HepG2 (cell line): ENCODE measurements around the gene TEX22. TPM values are rescaled to one million over a fixed set of nuclear protein-coding genes. Genes with fewer than 3 reads are reported as not detected.

Experiments
- ATAC-seq: fragments of 200-7000 bp; cut with Tn5 transposase; 3 replicates; pipeline ENCODE4 v1.9.1; 2020; ENCODE audit warnings: mild to moderate bottlenecking, moderate library complexity
- BruUV-seq: library from RNA; stranded (reverse); fragments of 400-500 nt; replicated peaks from 2 replicates; lab custom pipeline; 2021; lab: Mats Ljungman, UMichigan
- CTCF ChIA-PET: fragments of 300-600 bp; formaldehyde crosslinking; extraction: SDS; loops from one replicate; lab custom pipeline; 2021; ENCODE audit warnings: low total read pairs, inconsistent platforms, low intra/inter-chr PET ratio; lab: Yijun Ruan, JAX
- POLR2A ChIA-PET: fragments of 350-600 bp; sonication (Branson Sonifier 250); formaldehyde crosslinking; loops from one replicate; lab custom pipeline; 2020; ENCODE audit warnings: antibody characterized with exemption, inconsistent platforms; lab: Yijun Ruan, JAX
- DNase-seq: peaks from one replicate; pipeline ENCODE4 v3.0.0-alpha.2; 2015; ENCODE audit warnings: low spot score
- FAIRE-seq: peaks from 3 replicates; lab custom pipeline; 2011; peaks lifted over from hg19 to GRCh38; lab: Jason Lieb, UNC
- H2AFZ ChIP-seq: one replicate; pipeline ENCODE4 v1.6.1; 2011; ENCODE audit warnings: low read length, inconsistent platforms
- H3K27ac ChIP-seq: fragments of 300-600 bp; 3 replicates; pipeline ENCODE4 v1.8.0; 2011; ENCODE audit warnings: mixed run types, mild to moderate bottlenecking, mixed read lengths, low read length, inconsistent platforms; ENCODE audit not compliant: insufficient read depth; ENCODE audit errors: extremely low read length
- H3K27me3 ChIP-seq, 2 experiments: fragments of 200-600 bp in 1 of 2; 2 replicates in 1 of 2; 3 replicates in 1 of 2; pipeline versions ENCODE4 v1.6.0 to v1.8.0; 2011; ENCODE audit warnings: low read length in 2 of 2, mild to moderate bottlenecking in 2 of 2, moderate library complexity in 2 of 2, inconsistent platforms in 1 of 2; ENCODE audit not compliant: insufficient read depth in 2 of 2, control insufficient read depth in 1 of 2
- H3K36me3 ChIP-seq, 2 experiments: fragments of 200-600 bp in 1 of 2; replicated peaks in 1 of 2; 2 replicates in 1 of 2; 3 replicates in 1 of 2; pipeline versions ENCODE4 v1.5.1 to v1.8.0; 2011; ENCODE audit warnings: low read length in 2 of 2, inconsistent platforms in 1 of 2; ENCODE audit not compliant: insufficient read depth in 2 of 2, control insufficient read depth in 1 of 2
- H3K4me1 ChIP-seq: 2 replicates; pipeline ENCODE4 v1.5.1; 2012; ENCODE audit warnings: low read length, inconsistent platforms; ENCODE audit not compliant: insufficient read depth
- H3K4me2 ChIP-seq: 2 replicates; pipeline ENCODE4 v1.6.0; 2011; ENCODE audit warnings: low read depth, low read length, inconsistent platforms
- H3K4me3 ChIP-seq, 3 experiments: fragments of 200-600 bp in 1 of 3; sonication (generic), shearing (Covaris generic) in 1 of 3; replicated peaks in 1 of 3; 2 replicates each; pipeline ENCODE4 v1.5.1; 2011 to 2016; ENCODE audit warnings: low read length in 3 of 3, inconsistent platforms in 2 of 3, low read depth in 2 of 3, mild to moderate bottlenecking in 2 of 3, control low read depth in 1 of 3, mixed read lengths in 1 of 3; ENCODE audit not compliant: insufficient read depth in 1 of 3
- H3K79me2 ChIP-seq: one replicate; pipeline ENCODE4 v1.6.1; 2011; ENCODE audit warnings: low read length, inconsistent platforms; ENCODE audit not compliant: insufficient read depth
- H3K9ac ChIP-seq: 2 replicates; pipeline ENCODE4 v1.6.0; 2011; ENCODE audit warnings: mild to moderate bottlenecking, low read depth, low read length, inconsistent platforms; ENCODE audit not compliant: insufficient read depth
- H3K9me3 ChIP-seq: 2 replicates; pipeline ENCODE4 v1.5.1; 2012; ENCODE audit warnings: mild to moderate bottlenecking, low read length
- H4K20me1 ChIP-seq: 2 replicates; pipeline ENCODE4 v1.6.0; 2011; ENCODE audit warnings: inconsistent platforms, mild to moderate bottlenecking, low read length, moderate library complexity; ENCODE audit not compliant: insufficient read depth
- AGO2 ChIP-seq: fragments of 200-400 bp; formaldehyde crosslinking; optimal IDR thresholded peaks from 2 replicates; pipeline ENCODE3; 2017; ENCODE audit warnings: mild to moderate bottlenecking, low read depth, low read length, moderate library complexity
- AKAP8 ChIP-seq: sonication (generic); formaldehyde crosslinking; IDR thresholded peaks from 2 replicates; pipeline ENCODE4 v1.5.1; 2020; ENCODE audit warnings: mild to moderate bottlenecking, missing genetic modification reagents
- CBX2 ChIP-seq, 2 experiments: fragments of 200-600 bp in 1 of 2; sonication (generic); formaldehyde crosslinking in 1 of 2; IDR thresholded peaks; 2 replicates each; pipeline versions ENCODE4 v1.7.0 to v1.8.1; 2018 to 2022; ENCODE audit warnings: low read depth in 2 of 2, low read length in 1 of 2, mild to moderate bottlenecking in 1 of 2, missing genetic modification reagents in 1 of 2
- EP300 ChIP-seq, 3 experiments: sonication (generic) in 1 of 3; formaldehyde crosslinking in 1 of 3; IDR thresholded peaks; 2 replicates each; pipeline versions ENCODE4 v1.5.1 to v1.6.1; 2011 to 2020; ENCODE audit warnings: low read depth in 2 of 3, low read length in 2 of 3, borderline replicate concordance in 1 of 3, improper control_type of control experiment in 1 of 3, mild to moderate bottlenecking in 1 of 3, missing genetic modification reagents in 1 of 3, moderate library complexity in 1 of 3
- GMEB1 ChIP-seq: sonication (generic); formaldehyde crosslinking; IDR thresholded peaks from 2 replicates; pipeline ENCODE4 v1.5.1; 2020; ENCODE audit warnings: missing genetic modification reagents, mild to moderate bottlenecking, borderline replicate concordance
- HIC2 ChIP-seq: sonication (generic); formaldehyde crosslinking; IDR thresholded peaks from 2 replicates; pipeline ENCODE4 v1.9.0; 2022; ENCODE audit warnings: low read depth, missing genetic modification reagents
- NFATC3 ChIP-seq: sonication (generic); formaldehyde crosslinking; IDR thresholded peaks from 2 replicates; pipeline ENCODE4 v1.5.1; 2020; ENCODE audit warnings: mild to moderate bottlenecking, missing genetic modification reagents
- RBFOX2 ChIP-seq: fragments of 200-400 bp; formaldehyde crosslinking; IDR thresholded peaks from 2 replicates; pipeline ENCODE4 v1.6.1; 2017; ENCODE audit warnings: low read depth, mild to moderate bottlenecking, low read length
- SATB2 ChIP-seq: sonication (generic); formaldehyde crosslinking; IDR thresholded peaks from 2 replicates; pipeline ENCODE4 v1.5.0; 2020; ENCODE audit warnings: missing genetic modification reagents
- ZFX ChIP-seq: sonication (generic); formaldehyde crosslinking; IDR thresholded peaks from 2 replicates; pipeline ENCODE4 v1.4.0; 2020; ENCODE audit warnings: mild to moderate bottlenecking, low read depth, missing genetic modification reagents, moderate library complexity
- ZNF331 ChIP-seq: sonication (generic); formaldehyde crosslinking; IDR thresholded peaks from 2 replicates; pipeline ENCODE4 v1.4.0; 2020; ENCODE audit warnings: missing genetic modification reagents
- ZNF816 ChIP-seq: sonication (generic); formaldehyde crosslinking; IDR thresholded peaks from 2 replicates; pipeline ENCODE4 v1.8.0; 2022; ENCODE audit warnings: missing genetic modification reagents, mild to moderate bottlenecking, borderline replicate concordance
- ZSCAN5A ChIP-seq: sonication (generic); formaldehyde crosslinking; IDR thresholded peaks from 2 replicates; pipeline ENCODE4 v1.8.0; 2022; ENCODE audit warnings: mild to moderate bottlenecking, missing genetic modification reagents, borderline replicate concordance
- WGBS: methylation state at CpG from one replicate; pipeline ENCODE4 v1.1.6; 2017; ENCODE audit warnings: low lambda C conversion rate; 5-methylcytosine and 5-hydroxymethylcytosine counted together
- in situ Hi-C: cut with HindIII; loops from 2 replicates; pipeline ENCODE4 v1.10.0; 2017; ENCODE audit warnings: low pct_unique_long_range_greater_than_20kb; ENCODE audit not compliant: extremely low pct_ligation_motif_present
- intact Hi-C: fragments of 100-400 bp; cut with micrococcal nuclease; formaldehyde crosslinking; loops from one replicate; pipeline ENCODE4 v1.10.0; 2022; ENCODE audit not compliant: unreplicated experiment
- polyA plus RNA-seq, 8 experiments: library from polyadenylated mRNA; depleted of rRNA in 3 of 8; stranded (reverse) in 7 of 8; unstranded in 1 of 8; fragments of >200 nt; fragmentation: Illumina TruSeq in 4 of 8; extraction: Trizol in 4 of 8; gene quantifications; 2 replicates each; pipeline versions ENCODE4 v1.2.1 to v1.2.3, GENCODE V29; 2011 to 2016; ENCODE audit warnings: low read depth in 4 of 8, missing spikeins in 1 of 8, mixed read lengths in 1 of 8; ENCODE audit not compliant: insufficient read depth in 1 of 8
- total RNA-seq, 5 experiments: library from RNA; depleted of rRNA; stranded (reverse); fragments of >200 nt; fragmentation: Illumina TruSeq; extraction: Trizol; gene quantifications; 2 replicates each; pipeline ENCODE4 v1.2.3, GENCODE V29; 2016; ENCODE audit warnings: low read depth in 1 of 5

TEX22 gene
- total and polyA plus RNA-seq, 2 of the 13 experiments (the other 11 are each of a cell fraction or from before 2014, with no cell fraction given) = 0.07 to 0.27 TPM

- TSS peak; percentile 28 for BruUV-seq
- H3K27ac ChIP-seq = no peak overlapping the region
- in situ Hi-C loops = loop anchor here (5.0 kb wide), 1 partner anchor 104 kb away; the partner anchor contains the start of gene TMEM121
- H3K9me3 ChIP-seq = no peaks in the 10 kb centered on the region
- no peak overlapping the region for H2AFZ ChIP-seq
- intact Hi-C loops = no loop called here
- POLR2A ChIA-PET = no interaction called here
- H4K20me1 ChIP-seq = 0 out of 2 replicates have a peak, but pooled peaks cover 5% of the 10 kb centered on the region
- peaks cover 61% of the 10 kb centered on the region for H3K79me2 ChIP-seq
- no peak for FAIRE-seq
- TF ChIP-seq AKAP8 (CRISPR knock-in tag) = peak; percentile 78; the same call in 1 of the 2 replicates
- no peak for TF ChIP-seq GMEB1 (CRISPR knock-in tag)
- no peak for TF ChIP-seq ZFX (CRISPR knock-in tag)
- TF ChIP-seq ZNF816 (CRISPR knock-in tag) = no peak
- no peak for TF ChIP-seq NFATC3 (CRISPR knock-in tag)
- no peak for TF ChIP-seq SATB2
- TF ChIP-seq HIC2 (CRISPR knock-in tag) = no peak
- no peak for TF ChIP-seq CBX2 (IDR thresholded peaks at IDR 0.05; ENCODE audit: low read depth, low read length)
- TF ChIP-seq CBX2 (CRISPR knock-in tag; IDR thresholded peaks at IDR 0.05; ENCODE audit: low read depth) = no peak
- peak; percentile 28 for TF ChIP-seq AGO2
- no peak for TF ChIP-seq ZNF331 (CRISPR knock-in tag)
- no peak for TF ChIP-seq ZSCAN5A (CRISPR knock-in tag)
- no peak for TF ChIP-seq EP300 (IDR thresholded peaks at IDR 0.05; ENCODE audit: low read depth in 2 of 2, low read length in 2 of 2)
- no peak for TF ChIP-seq EP300 (CRISPR knock-in tag; IDR thresholded peaks at IDR 0.05; ENCODE audit: borderline replicate concordance)
- TF ChIP-seq RBFOX2 = 0 out of 2 replicates have a peak, but pooled peaks have one; percentile 42
- no peak overlapping the region for H3K4me2 ChIP-seq
- H3K27me3 ChIP-seq = no peaks in the 10 kb centered on the region; a peak in 1 of 5 replicates
- DNase-seq = no peak
- CTCF ChIA-PET = no interaction called here
- peaks cover 3 to 20% of the 10 kb centered on the region in 2 experiments; a peak in 2 of 5 replicates for H3K36me3 ChIP-seq
- WGBS = 98% methylated on average over 17 of the region's 21 CpGs
- peaks cover 35% of the 10 kb centered on the region for H3K4me1 ChIP-seq
- no peak overlapping the region for H3K4me3 ChIP-seq
- no peak for ATAC-seq
- no peak overlapping the region for H3K9ac ChIP-seq
Measured at GRCh38 chr14:105423488-105424195, 25.3 kb downstream of the TEX22 start.
